Subcutaneous adipose tissue (tissue), 4 donors: ENCODE data around the gene LBH. TPM values are rescaled to one million over a fixed set of nuclear protein-coding genes. Genes with fewer than 3 reads are reported as not detected.

Experiments
- CTCF ChIP-seq: fragments of 450-650 bp; IDR thresholded peaks from one replicate; pipeline ENCODE4 v1.5.1; 2016; ENCODE audit warnings: low read depth, mild to moderate bottlenecking, control low read depth, antibody characterized with exemption, moderate library complexity
- total RNA-seq, 4 donors: library from RNA; depleted of rRNA; stranded (reverse); fragments of >200 nt; gene quantifications; one replicate each; pipeline ENCODE4 v1.1.0, GENCODE V29; 2016

LBH gene
- total RNA-seq, 4 donors from 2014 or later = 11.7 to 16.3 (median 12.5) TPM

DNA sequence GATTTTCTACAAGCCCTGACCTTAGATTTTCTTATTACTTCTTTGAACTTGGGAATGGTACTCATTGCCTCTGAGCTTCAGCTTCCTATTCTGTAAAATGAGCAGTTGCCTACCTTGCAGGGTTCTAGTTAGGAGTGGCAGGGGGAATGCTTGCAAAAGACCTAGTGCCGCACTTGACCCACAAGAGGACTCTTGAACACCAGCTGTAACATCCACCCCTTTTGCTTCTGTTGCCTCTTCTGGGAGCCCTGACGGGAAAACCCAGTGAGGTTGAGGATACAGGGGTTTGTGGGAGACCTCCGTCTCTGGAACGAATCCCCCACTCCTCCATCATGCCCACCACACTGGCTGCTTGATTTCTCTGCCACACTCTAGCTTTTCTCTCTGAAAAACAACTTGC is 27.1 kb upstream of the LBH start:
- TF ChIP-seq CTCF = no peak

DNA sequence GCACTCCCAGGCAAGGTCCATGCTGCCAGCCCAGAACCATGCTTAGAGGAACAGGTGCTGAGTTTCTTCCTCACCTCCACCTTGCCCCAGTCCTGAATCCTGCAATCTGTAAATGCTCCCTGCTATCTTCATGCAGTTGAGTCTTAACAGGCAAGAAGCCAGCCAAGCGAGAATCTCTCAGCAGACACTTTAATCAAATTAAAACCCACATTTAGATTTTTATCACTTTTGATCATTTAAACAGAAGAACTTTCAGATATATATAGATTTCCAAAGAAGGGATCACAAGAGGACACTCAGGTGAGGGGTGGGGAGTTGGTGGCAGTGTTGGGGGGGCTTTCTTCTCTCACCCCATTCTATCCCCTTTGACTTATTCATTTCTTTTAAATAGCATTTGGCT is 25.9 kb upstream of the LBH start:
- no peak for TF ChIP-seq CTCF

GRCh38 chr2:30206461-30207430 is 24.6 kb upstream of the LBH start:
- no peak for TF ChIP-seq CTCF

DNA sequence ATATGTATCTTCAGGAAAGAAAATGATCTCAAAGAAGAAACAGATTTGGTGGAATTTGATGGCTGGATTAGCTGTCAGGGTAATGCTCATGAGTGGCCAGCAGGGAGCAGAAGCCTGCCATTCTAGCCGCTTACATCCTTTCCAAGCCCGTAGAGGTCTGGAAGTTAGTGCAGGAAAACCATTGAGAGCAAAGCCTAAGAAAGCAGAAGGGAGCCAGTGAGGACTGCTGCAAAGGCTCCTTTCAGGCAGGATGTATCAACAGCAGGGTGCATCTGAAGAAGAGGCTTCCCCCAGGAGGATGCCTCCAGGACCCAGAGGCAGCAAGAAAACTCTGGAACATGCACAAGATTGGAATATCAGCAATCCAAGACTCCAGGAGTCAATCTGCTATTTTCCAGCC is 22.9 kb upstream of the LBH start:
- no peak for TF ChIP-seq CTCF

DNA sequence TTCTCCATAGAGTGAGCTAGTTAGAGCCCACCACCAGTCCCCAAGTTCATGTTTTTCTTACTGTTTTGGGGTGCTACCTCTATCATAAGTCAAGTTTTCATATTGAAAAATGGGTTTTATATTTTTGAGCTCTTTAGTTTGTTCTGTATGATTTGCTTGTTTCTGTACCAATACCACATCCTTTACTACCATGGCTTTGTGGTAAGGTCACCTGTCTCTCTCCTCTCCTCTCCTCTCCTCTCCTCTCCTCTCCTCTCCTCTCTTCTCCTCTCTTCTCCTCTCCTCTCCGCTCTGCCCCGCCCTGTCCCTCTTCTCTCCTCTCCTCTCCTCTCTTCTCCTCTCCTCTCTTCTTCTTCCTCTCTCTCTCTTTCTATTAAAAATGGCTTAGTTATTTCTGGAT is 22.1 kb upstream of the LBH start:
- no peak for TF ChIP-seq CTCF

DNA sequence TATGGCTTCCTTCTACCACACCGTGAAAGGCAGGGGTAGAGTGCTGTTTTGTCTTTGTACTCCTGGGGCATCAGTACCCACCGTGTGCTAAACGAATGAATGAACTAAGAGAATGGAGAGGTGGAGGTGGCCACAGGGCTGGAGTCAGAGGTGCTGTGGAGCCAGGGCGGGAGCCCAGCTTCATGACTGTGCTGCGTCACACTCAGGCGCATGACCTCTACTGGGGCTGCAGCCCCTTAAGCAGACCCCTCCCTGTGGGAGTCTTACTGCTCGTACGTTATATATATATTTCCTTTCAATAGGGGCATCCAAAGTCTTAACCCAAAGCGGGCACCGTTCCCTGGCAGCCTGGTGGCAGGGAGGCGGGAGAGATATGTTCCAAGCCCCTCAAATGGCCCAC is 18.0 kb upstream of the LBH start:
- TF ChIP-seq CTCF = no peak

DNA sequence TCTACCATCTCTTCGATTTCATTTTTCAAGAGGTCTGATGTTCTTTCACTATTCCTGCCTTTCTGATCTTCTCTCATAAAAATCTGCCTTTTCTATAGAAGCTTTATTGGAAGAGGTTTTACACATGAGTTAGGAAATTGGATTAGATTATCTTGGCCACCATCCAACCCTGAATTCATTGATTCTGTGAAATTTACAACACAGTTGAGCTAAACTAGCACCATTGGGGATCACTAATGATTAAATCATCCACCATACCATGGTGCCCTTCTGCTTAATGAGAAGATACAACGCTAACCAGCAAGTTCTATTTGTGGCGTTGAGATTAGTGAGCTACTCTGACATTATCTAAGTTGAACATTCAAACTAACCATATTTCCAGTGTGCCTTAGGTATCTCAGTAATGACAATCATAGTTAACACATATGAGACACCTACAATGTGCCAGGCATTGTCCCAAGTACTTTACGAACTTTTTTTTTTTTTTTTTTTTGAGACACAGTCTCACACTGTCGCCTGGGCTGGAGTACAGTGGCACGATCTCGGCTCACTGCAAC is 17.3 kb upstream of the LBH start:
- no peak for TF ChIP-seq CTCF
